Osteoblast (primary cell): ENCODE measurements around the gene HOXA9. TPM values are rescaled to one million over a fixed set of nuclear protein-coding genes. Genes with fewer than 3 reads are reported as not detected.

ENCODE experiments used
- DNase-seq: peaks from one replicate; pipeline ENCODE4 v3.0.0; 2011; ENCODE audit warnings: low spot score, mixed read lengths; ENCODE audit not compliant: insufficient read length; ENCODE audit errors: missing footprints
- H2AFZ ChIP-seq: 2 replicates; pipeline ENCODE4 v1.6.0; 2011; ENCODE audit warnings: mild to moderate bottlenecking, low read length
- H3K27ac ChIP-seq: 2 replicates; pipeline ENCODE4 v1.5.1; 2011; ENCODE audit warnings: mild to moderate bottlenecking, low read depth, low read length, moderate library complexity
- H3K27me3 ChIP-seq: 2 replicates; pipeline ENCODE4 v1.6.0; 2012; ENCODE audit warnings: mild to moderate bottlenecking, control low read depth, inconsistent platforms, low read length, moderate library complexity; ENCODE audit not compliant: insufficient read depth
- H3K36me3 ChIP-seq: 2 replicates; pipeline ENCODE4 v1.5.1; 2011; ENCODE audit warnings: mild to moderate bottlenecking, low read length, control low read depth, moderate library complexity; ENCODE audit not compliant: insufficient read depth
- H3K4me1 ChIP-seq: 2 replicates; pipeline ENCODE4 v1.5.1; 2011; ENCODE audit warnings: mild to moderate bottlenecking, low read length, control low read depth, moderate library complexity; ENCODE audit not compliant: insufficient read depth
- H3K4me2 ChIP-seq: 2 replicates; pipeline ENCODE4 v1.6.0; 2011; ENCODE audit warnings: mild to moderate bottlenecking, low read length; ENCODE audit not compliant: insufficient read depth
- H3K4me3 ChIP-seq: fragments of 200-600 bp; sonication (generic); 3 replicates; pipeline ENCODE4 v1.5.1; 2012; ENCODE audit warnings: mild to moderate bottlenecking, low read length, inconsistent platforms; ENCODE audit not compliant: insufficient read depth
- H3K79me2 ChIP-seq: 2 replicates; pipeline ENCODE4 v1.6.0; 2012; ENCODE audit warnings: mild to moderate bottlenecking, low read length, control low read depth, inconsistent platforms; ENCODE audit not compliant: insufficient read depth
- H3K9me3 ChIP-seq: 2 replicates; pipeline ENCODE4 v1.5.1; 2011; ENCODE audit warnings: low read depth, low read length, control low read depth
- H4K20me1 ChIP-seq: 2 replicates; pipeline ENCODE4 v1.6.0; 2012; ENCODE audit warnings: mild to moderate bottlenecking, low read length, control low read depth; ENCODE audit not compliant: insufficient read depth
- CTCF ChIP-seq: IDR thresholded peaks from 2 replicates; pipeline ENCODE4 v1.5.1; 2011; ENCODE audit warnings: mild to moderate bottlenecking, low read depth, low read length, moderate library complexity; ENCODE audit errors: extremely low read depth
- total RNA-seq: library from RNA; depleted of rRNA; stranded (reverse); fragments of >200 nt; gene quantifications from 2 replicates; pipeline ENCODE4 v1.2.3, GENCODE V29; 2012

The HOXA9 gene
- total RNA-seq, 1 donor, result 19.5 TPM

GRCh38 chr7:27141923-27142579, 23.3 kb downstream of the HOXA9 start:
- Histone ChIP-seq H3K4me1 (peaks cover 16% of the 10 kb centered on the region), H3K4me2 (peak overlapping the region; percentile 43), H3K36me3 (peaks cover 59% of the 10 kb centered on the region), H3K4me3 (peak overlapping the region; percentile 63), H4K20me1 (peaks cover 4% of the 10 kb centered on the region), H3K27ac (peak overlapping the region; percentile 37), H2AFZ (no peak overlapping the region), H3K9me3 (no peaks in the 10 kb centered on the region), H3K79me2 (peaks cover 85% of the 10 kb centered on the region), H3K27me3 (no peaks in the 10 kb centered on the region)
- no peak for TF ChIP-seq CTCF
- DNase-seq, result peak; percentile 85

GRCh38 chr7:27141137-27141922, 24.0 kb downstream of the HOXA9 start:
- peak overlapping the region; percentile 63 for H3K4me3 ChIP-seq

GRCh38 chr7:27140126-27140857, 25.0 kb downstream of the HOXA9 start:
- Histone ChIP-seq H3K4me2 (no peak overlapping the region), H2AFZ (no peak overlapping the region)
- peak; percentile 62 for DNase-seq

More at GRCh38 chr7:27141137-27141922, 24.0 kb downstream of the HOXA9 start:
- Histone ChIP-seq H4K20me1 (peaks cover 4% of the 10 kb centered on the region), H3K4me1 (peaks cover 19% of the 10 kb centered on the region), H3K27me3 (no peaks in the 10 kb centered on the region), H3K79me2 (peaks cover 77% of the 10 kb centered on the region), H3K4me2 (no peak overlapping the region), H2AFZ (no peak overlapping the region), H3K27ac (no peak overlapping the region), H3K36me3 (peaks cover 53% of the 10 kb centered on the region), H3K9me3 (no peaks in the 10 kb centered on the region)
- peak; percentile 76 for DNase-seq
- TF ChIP-seq CTCF, result no peak

More at GRCh38 chr7:27140126-27140857, 25.0 kb downstream of the HOXA9 start:
- H3K27ac ChIP-seq, result no peak overlapping the region
- H3K79me2 ChIP-seq, result peaks cover 75% of the 10 kb centered on the region
- H3K4me1 ChIP-seq, result peaks cover 30% of the 10 kb centered on the region
- no peak overlapping the region for H3K4me3 ChIP-seq
- H4K20me1 ChIP-seq, result peaks cover 8% of the 10 kb centered on the region
- H3K9me3 ChIP-seq, result no peaks in the 10 kb centered on the region
- H3K27me3 ChIP-seq, result no peaks in the 10 kb centered on the region
- no peak for TF ChIP-seq CTCF
- peaks cover 45% of the 10 kb centered on the region for H3K36me3 ChIP-seq
